HUES6 (cell line): Measurements from ENCODE around the gene ATG7.
"Not testable (repeated sequence)": the region's sequence is repeated elsewhere in the genome, so short reads cannot be mapped to it uniquely, and the experiment has no call there.

Experiments used
- H3K27ac ChIP-seq: 2 replicates; pipeline ENCODE4 v1.7.0; 2013; ENCODE audit warnings: low read depth, mild to moderate bottlenecking, low read length, inconsistent platforms
- H3K27me3 ChIP-seq: 2 replicates; pipeline ENCODE4 v1.6.1; 2013; ENCODE audit warnings: low read length; ENCODE audit not compliant: control insufficient read depth, insufficient read depth
- H3K36me3 ChIP-seq: 2 replicates; pipeline ENCODE4 v1.6.1; 2013; ENCODE audit warnings: low read length; ENCODE audit not compliant: control insufficient read depth, insufficient read depth
- H3K4me1 ChIP-seq: 2 replicates; pipeline ENCODE4 v1.6.1; 2013; ENCODE audit warnings: low read length; ENCODE audit not compliant: control insufficient read depth, insufficient read depth
- H3K4me3 ChIP-seq: 2 replicates; pipeline ENCODE4 v1.5.1; 2013; ENCODE audit warnings: low read depth, low read length
- H3K9ac ChIP-seq: one replicate; pipeline ENCODE4 v1.6.1; 2013; ENCODE audit warnings: mild to moderate bottlenecking, low read length
- H3K9me3 ChIP-seq: 2 replicates; pipeline ENCODE4 v1.6.1; 2013; ENCODE audit warnings: low read depth, low read length; ENCODE audit not compliant: control insufficient read depth, insufficient read depth

The ATG7 gene

DNA sequence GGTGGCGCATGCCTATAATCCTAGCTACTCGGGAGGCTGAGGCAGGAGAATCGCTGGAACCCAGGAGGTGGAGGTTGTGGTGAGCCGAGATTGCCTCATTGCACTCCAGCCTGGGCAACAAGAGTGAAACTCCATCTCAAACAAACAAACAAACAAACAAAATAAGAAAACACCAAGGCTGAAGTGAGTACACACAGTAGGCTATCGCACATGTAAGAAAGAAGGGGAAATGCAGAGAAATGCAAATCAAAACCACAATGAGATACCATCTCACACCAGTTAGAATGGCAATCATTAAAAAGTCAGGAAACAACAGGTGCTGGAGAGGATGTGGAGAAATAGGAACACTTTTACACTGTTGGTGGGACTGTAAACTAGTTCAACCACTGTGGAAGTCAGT lies 322.8 kb downstream of the ATG7 start:
- not testable (repeated sequence) for H3K4me3 ChIP-seq, H3K27me3 ChIP-seq, H3K9ac ChIP-seq, H3K9me3 ChIP-seq, H3K27ac ChIP-seq
- H3K36me3 ChIP-seq: peaks cover 11% of the 10 kb centered on the region; the same call in 1 of the 2 replicates
- peaks cover 49% of the 10 kb centered on the region for H3K4me1 ChIP-seq

DNA sequence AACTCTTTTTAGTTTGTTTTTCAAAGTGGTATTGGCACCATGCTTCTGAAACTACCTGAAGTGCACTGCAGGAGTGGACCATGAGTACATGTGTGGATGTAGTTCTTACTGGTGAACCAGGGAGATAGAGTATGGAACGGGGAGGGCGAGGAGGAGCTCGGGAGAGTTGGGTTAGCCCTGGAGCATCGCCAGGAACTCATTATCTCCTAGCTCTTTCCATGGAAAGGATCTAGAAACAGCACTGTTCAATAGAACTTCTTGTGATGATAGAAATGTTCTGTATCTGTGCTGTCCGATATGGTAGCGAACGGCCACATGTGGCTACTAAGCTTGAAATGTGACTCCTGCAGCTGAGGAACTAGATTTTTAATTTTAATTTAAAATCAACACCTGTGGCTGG lies 324.2 kb downstream of the ATG7 start:
- H3K36me3 ChIP-seq: peaks cover 15% of the 10 kb centered on the region; the same call in 1 of the 2 replicates
- no peak overlapping the region for H3K4me3 ChIP-seq
- no peaks in the 10 kb centered on the region for H3K27me3 ChIP-seq
- peaks cover 48% of the 10 kb centered on the region for H3K4me1 ChIP-seq
- H3K9ac ChIP-seq: no peak overlapping the region
- H3K9me3 ChIP-seq: peaks cover 4% of the 10 kb centered on the region; the same call in 1 of the 2 replicates
- no peak overlapping the region for H3K27ac ChIP-seq

DNA sequence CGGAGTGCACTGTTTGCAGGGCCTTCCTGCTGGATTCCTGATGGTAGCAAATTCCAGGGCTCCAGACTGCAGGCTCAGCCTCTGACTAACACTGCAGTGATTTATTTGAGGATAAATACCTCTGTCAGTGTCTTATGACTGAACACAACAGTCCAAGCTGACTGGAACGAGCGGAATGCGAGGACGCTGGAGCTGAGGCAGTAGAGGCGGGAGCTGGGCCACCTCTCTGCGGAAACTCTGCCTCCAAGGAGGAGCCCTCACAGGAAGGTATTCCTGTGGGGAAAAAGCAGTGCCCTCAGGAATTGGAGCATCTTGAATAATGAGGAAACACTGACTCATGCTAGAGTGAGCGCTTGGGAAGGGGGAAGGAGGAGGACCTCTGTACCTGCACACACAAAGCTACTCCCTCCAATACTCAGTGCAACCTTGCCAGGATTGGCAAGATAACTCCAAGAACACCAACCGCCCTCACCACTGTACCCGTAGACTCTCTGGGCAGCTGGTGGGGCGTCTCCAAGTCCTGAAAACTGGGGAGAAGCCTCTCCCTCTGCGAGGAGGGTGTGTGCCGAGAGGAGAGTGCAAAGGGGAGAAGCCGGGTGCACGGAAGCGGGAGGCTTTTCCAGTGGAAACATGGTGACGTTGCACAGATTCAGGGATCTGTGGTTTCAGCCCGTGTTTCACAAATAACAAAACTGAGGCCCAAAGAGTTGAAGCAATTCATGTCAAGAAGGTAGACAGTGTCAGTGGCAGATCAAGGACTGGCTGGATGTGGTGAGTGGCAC lies 328.5 kb downstream of the ATG7 start:
- Histone ChIP-seq H3K27ac (peak overlapping the region; percentile 72; the same call in 1 of the 2 replicates), H3K4me3 (peak overlapping the region; percentile 29; the same call in 1 of the 2 replicates), H3K9ac (peak overlapping the region; percentile 73), H3K27me3 (no peaks in the 10 kb centered on the region), H3K9me3 (peaks cover 4% of the 10 kb centered on the region; the same call in 1 of the 2 replicates), H3K36me3 (peaks cover 15% of the 10 kb centered on the region; the same call in 1 of the 2 replicates), H3K4me1 (peaks cover 52% of the 10 kb centered on the region)

DNA sequence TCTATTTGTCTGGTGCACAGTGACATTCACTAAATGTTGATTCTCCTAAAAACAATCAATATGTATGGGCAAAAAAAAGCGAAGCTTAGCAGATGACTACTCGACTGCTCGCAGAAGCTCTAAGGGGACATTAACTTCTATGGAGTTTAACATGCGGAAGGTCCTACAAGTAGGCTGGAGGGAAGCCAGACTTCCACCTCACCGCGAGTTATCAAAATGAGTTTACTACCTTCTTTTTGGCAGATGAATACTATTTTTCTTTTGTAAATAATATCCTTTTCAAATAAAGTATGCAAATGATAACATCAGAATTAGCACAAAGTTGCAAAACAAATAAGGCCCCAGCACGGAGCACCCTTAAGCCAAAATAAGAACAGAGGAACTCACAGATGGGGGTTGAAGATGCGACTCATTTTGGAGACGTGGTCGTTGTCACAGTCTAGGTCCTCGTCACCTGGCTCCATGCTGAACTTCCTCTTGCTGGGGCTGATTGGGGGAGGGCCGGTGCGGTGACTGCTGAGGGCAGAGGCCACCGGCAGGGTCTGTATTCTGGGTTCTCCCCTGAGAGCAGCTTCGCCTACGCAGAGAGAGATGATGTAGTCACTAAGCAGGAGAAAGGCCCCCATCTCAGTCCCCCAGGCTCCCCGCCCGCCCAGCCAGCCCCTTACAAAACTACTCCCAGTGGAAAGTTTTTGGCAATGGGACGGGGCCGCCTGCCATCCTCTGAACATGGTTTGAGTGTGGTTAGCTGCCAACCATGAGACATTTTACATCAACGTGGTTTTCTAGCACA lies 329.4 kb downstream of the ATG7 start:
- peak overlapping the region; percentile 29; the same call in 1 of the 2 replicates for H3K4me3 ChIP-seq
- peaks cover 56% of the 10 kb centered on the region for H3K4me1 ChIP-seq
- H3K27me3 ChIP-seq: no peaks in the 10 kb centered on the region
- peaks cover 12% of the 10 kb centered on the region; the same call in 1 of the 2 replicates for H3K36me3 ChIP-seq
- H3K9me3 ChIP-seq: no peaks in the 10 kb centered on the region
- peak overlapping the region; percentile 73 for H3K9ac ChIP-seq
- peak overlapping the region; percentile 72; the same call in 1 of the 2 replicates for H3K27ac ChIP-seq

DNA sequence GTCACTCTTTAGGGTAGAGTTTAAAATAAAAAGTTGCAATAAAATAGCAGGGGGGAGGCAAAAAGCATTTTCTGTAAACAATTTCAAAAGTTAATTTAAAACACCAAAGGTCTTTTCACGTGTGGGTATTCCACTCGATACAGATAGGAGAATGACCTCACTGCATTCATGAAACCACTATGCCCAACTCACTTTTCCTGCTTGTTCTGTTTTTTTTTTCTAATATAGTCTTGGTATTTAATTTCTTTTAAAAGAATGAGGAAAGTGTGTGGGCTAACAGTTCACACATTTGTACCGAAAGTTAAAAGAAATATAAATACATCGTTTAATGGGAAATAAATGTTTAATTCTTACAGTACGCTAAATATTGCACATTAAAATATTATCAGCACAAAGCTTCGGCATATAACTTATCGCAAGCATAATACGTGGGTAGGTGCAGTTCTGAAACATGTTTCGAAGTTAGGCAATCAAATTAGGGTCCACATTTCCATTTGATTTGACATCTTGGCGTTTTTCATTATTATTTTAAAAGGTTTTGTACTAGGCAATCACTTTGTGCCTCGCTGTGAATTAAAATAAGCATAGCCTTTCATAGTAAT lies 330.1 kb downstream of the ATG7 start:
- peaks cover 11% of the 10 kb centered on the region; the same call in 1 of the 2 replicates for H3K36me3 ChIP-seq
- H3K27ac ChIP-seq: peak overlapping the region; percentile 72; the same call in 1 of the 2 replicates
- H3K4me3 ChIP-seq: no peak overlapping the region
- H3K9me3 ChIP-seq: no peaks in the 10 kb centered on the region
- H3K4me1 ChIP-seq: peaks cover 56% of the 10 kb centered on the region
- H3K9ac ChIP-seq: no peak overlapping the region
- H3K27me3 ChIP-seq: no peaks in the 10 kb centered on the region

DNA sequence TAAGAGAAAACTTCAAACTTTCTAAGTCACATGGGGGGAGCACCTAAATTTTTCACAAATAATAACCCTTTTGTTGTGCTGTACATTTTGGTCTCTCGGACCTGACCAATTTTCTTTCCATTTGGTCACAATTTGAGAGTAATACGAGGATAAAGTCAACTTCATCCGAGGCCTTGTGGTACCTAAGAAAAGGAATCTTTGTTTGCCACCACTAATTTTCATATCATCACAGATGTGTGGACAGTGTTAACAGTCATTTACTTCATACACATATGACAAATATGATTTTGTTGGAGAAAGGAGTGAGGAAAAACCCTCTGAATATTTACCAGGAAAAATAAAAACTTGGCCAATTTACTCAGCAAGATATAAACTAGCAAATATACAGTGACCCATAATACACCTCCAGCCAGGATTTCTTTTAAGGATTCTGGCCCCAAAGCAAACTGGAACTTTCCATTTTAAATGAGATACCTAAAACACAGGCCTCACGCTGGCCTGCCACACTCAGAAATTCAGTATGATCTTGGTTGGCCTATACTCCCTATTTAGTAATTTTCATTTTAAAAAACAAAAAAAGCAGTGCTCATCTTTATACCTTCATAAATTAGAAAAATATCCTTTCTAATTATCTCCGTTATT lies 330.8 kb downstream of the ATG7 start:
- Histone ChIP-seq H3K27me3 (no peaks in the 10 kb centered on the region), H3K4me1 (peaks cover 59% of the 10 kb centered on the region), H3K4me3 (no peak overlapping the region), H3K9ac (no peak overlapping the region), H3K9me3 (no peaks in the 10 kb centered on the region), H3K36me3 (peaks cover 8% of the 10 kb centered on the region; the same call in 1 of the 2 replicates), H3K27ac (peak overlapping the region; percentile 72; the same call in 1 of the 2 replicates)

DNA sequence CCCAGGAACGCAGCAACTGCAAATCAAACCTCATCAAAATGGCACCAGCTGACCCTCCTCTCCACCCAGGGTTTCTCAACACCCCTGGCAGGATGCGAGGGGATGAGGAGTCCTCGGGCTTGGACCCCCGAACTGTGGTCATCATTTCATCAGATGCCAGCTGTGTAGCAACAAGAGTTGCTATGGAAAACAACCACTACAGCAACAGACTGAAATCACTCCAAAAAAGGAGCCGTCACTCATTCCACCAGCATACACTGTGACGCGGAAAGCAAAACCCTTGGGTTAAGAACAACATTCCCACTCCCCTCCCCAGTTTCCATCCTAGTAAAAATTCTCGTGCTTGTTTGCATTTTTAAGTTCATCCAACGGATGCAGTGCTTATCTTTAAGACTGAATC lies 331.4 kb downstream of the ATG7 start:
- no peak overlapping the region for H3K4me3 ChIP-seq
- H3K9ac ChIP-seq: no peak overlapping the region
- H3K27ac ChIP-seq: peak overlapping the region; percentile 72; the same call in 1 of the 2 replicates
- peaks cover 64% of the 10 kb centered on the region for H3K4me1 ChIP-seq
- no peaks in the 10 kb centered on the region for H3K27me3 ChIP-seq
- H3K36me3 ChIP-seq: peaks cover 8% of the 10 kb centered on the region; the same call in 1 of the 2 replicates
- H3K9me3 ChIP-seq: no peaks in the 10 kb centered on the region

DNA sequence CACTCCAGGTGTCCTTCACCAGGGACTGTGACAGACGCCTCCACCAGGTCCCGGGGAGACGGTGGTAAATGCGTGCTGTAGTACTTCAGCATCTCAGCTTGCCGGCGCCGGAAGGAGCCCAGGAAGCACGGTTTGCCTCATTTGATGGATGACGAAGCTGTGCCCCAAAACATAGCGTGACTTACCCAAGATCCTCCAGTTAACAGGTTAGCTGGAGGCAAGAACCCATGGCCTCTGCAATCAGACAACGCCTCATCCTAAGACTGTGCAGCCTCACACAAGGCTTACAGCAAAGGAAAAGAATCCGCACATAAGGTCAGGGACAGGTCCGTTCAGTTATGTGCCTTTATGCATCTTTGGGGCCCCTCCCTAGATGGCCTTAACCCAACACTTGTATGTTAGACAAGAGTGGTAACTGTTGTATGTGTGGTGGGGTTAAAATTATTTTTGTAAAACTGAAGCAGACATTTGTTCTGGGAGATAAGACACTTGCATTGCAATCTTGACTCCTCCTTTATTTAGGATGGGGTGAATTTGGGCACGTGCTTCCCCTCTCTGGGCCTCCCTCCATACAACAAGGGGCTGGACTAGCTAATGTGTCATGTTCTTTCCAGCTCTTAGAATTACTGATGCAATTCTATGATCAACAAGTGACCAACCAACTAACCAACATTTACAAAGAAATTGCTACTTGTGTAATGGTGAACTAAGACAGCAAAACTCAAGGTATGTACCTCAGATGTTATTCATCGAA lies 332.1 kb downstream of the ATG7 start:
- Histone ChIP-seq H3K27me3 (no peaks in the 10 kb centered on the region), H3K9me3 (no peaks in the 10 kb centered on the region), H3K4me1 (peaks cover 64% of the 10 kb centered on the region), H3K27ac (peak overlapping the region; percentile 2; the same call in 1 of the 2 replicates), H3K9ac (no peak overlapping the region), H3K36me3 (peaks cover 8% of the 10 kb centered on the region; the same call in 1 of the 2 replicates), H3K4me3 (no peak overlapping the region)

DNA sequence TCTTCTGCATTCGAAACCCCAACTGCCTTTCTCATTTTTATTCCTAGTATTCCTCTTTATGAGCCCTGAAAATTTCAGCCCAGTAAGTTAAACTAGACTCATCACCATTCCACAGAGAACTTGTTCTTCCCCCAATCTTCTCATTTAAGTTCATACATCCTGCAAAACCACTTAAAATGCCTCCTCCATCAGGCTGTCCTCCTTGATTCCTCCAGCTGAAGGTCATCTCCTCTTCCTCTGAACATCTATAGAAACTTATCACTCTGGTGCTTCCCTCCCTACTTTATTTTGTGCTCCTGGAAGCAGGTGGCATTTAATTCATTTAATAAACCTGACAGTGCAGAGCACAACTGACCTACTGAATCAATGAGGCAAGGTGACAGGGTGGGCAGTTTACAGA lies 333.2 kb downstream of the ATG7 start:
- H3K36me3 ChIP-seq: peaks cover 8% of the 10 kb centered on the region; the same call in 1 of the 2 replicates
- H3K27me3 ChIP-seq: no peaks in the 10 kb centered on the region
- H3K9ac ChIP-seq: no peak overlapping the region
- H3K27ac ChIP-seq: no peak overlapping the region
- H3K4me3 ChIP-seq: no peak overlapping the region
- H3K9me3 ChIP-seq: no peaks in the 10 kb centered on the region
- H3K4me1 ChIP-seq: peaks cover 65% of the 10 kb centered on the region
